HG03135 (cell line): Measurements from ENCODE around the gene ENPP5.

Experiments
- ATAC-seq: cut with Tn5 transposase; IDR thresholded peaks from one replicate; pipeline ENCODE4 v1.9.1; 2021; ENCODE audit warnings: mild to moderate bottlenecking, moderate library complexity; ENCODE audit not compliant: unreplicated experiment

The ENPP5 gene, protein sequence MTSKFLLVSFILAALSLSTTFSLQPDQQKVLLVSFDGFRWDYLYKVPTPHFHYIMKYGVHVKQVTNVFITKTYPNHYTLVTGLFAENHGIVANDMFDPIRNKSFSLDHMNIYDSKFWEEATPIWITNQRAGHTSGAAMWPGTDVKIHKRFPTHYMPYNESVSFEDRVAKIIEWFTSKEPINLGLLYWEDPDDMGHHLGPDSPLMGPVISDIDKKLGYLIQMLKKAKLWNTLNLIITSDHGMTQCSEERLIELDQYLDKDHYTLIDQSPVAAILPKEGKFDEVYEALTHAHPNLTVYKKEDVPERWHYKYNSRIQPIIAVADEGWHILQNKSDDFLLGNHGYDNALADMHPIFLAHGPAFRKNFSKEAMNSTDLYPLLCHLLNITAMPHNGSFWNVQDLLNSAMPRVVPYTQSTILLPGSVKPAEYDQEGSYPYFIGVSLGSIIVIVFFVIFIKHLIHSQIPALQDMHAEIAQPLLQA

GRCh38 chr6:46170357-46171289 is at the start of gene ENPP5:
TSS of gene ENPP5 (minus strand) at chr6:46170980. CDS start at chr6:46168262, 2,718 bp downstream.
- peak; percentile 83 for ATAC-seq

GRCh38 chr6:46219661-46220060 is 48.9 kb upstream of the ENPP5 start:
- no peak for ATAC-seq

- ATAC-seq = no peak
Observed at GRCh38 chr6:46218457-46218856, 47.7 kb upstream of the ENPP5 start.

GRCh38 chr6:46217671-46218131 is 46.9 kb upstream of the ENPP5 start:
- ATAC-seq = peak; percentile 54

- no peak for ATAC-seq
Observed at GRCh38 chr6:46216879-46217278, 46.1 kb upstream of the ENPP5 start.

GRCh38 chr6:46215777-46216176 is 45.0 kb upstream of the ENPP5 start:
- ATAC-seq = no peak

DNA sequence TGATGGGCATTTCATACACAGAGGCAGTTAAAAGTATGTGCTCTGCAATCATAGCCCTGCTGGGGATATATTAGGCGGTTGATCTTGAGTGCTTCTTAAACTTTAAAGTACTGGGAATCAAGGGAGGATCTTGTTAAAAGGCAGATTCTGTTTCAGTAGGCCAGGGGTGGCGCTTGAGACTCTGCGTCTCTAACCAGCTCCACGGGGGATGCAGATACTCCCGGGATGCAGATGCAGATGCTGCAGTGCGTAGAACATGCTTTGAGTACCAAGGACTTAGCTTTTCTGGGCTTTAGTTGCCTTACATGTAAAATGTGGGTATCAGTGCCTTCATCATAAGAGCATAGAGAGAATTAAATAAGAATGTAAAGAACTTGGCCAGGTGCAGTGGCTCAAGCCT is 44.4 kb upstream of the ENPP5 start:
- ATAC-seq = no peak

- no peak for ATAC-seq
Observed at GRCh38 chr6:46211917-46212316, 41.1 kb upstream of the ENPP5 start.

DNA sequence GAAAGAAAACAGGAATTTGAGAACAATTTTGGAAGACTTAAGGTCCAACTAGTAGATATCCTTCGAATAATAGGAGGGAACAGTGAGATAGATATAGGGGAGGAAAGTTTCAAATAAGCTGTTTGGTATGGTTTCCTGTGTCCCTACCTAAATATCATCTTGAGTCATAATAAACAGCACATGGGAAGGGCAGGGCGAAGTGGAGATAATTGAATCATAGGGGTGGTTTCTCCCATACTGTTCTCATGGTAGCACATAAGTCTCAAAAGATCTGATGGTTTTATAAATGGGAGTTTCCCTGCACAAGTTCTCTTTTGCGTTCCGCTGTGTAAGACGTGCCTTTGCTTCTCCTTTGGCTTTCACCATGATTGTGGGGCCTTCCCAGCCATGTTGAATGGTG is 39.5 kb upstream of the ENPP5 start:
- ATAC-seq = no peak

- no peak for ATAC-seq
Observed at GRCh38 chr6:46208303-46208702, 37.5 kb upstream of the ENPP5 start.

DNA sequence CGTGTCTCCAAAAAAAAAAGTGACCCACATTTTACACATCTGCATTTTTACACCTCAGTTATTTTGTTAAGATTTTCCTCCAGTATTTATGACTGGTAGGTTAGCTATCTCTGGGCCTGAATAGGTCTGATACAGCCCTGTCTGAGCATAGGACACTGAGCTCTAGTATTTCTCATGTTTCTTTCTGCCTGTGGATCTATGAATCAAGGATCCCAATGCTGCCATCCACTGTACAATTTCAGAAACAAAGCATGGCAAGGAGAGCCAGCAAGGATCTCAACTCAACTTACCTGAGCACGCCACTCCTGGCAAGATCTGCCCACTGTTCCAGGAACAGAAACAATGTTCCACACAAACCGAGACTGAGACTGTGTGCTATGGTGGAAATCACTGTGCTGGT is 36.4 kb upstream of the ENPP5 start:
- no peak for ATAC-seq

DNA sequence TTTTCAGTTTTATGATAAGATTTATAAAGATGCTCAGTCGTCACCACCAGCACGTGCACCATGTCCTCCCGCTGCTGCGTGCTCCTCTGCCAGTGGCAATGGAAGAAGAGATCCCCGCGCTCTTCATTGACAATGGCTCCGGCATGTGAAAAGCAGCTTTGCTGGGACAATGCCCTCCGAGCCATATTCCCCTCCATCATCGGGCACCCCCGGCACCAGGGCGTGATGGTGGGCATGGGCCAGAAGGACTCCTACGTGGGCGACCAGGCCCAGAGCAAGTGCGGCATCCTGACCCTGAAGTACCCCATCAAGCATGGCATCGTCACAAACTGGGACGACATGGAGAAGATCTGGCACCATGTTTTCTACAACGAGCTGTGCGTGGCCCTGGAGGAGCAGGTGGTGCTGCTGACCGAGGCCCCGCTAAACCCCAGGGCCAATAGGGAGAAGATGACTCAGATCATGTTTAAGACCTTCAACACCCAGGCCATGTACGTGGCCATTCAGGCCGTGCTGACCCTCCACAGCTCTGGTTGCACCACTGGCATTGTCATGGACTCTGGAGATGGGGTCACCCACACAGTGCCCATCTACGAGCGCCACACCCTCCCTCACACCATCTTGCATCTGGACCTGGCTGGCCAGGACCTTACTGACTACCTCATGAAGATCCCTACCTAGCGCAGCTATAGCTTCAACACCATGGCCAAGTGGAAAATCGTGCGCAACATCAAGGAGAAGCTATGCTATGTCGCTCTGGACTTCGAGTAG is 34.3 kb upstream of the ENPP5 start:
- ATAC-seq = no peak

- ATAC-seq = no peak
Observed at GRCh38 chr6:46203391-46204177, 32.8 kb upstream of the ENPP5 start.

DNA sequence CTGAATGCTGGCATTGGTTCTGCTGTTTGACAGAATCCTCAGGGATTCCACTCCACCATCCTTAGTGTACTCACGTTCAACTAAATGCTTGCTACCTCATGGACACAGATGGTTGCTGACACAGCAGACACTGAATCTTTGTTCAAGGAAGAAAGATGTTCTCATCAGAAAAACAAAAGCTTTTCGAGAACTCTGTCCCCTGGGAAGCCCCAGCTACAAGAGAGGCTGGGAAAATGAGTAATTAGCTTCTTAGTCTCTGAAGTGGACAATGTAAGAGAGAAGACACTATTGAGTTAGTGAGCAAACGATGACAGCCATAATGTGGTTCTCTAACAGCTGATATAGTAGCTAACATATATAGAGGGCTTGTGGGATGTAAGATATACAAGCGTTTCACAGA is 30.9 kb upstream of the ENPP5 start:
- ATAC-seq = no peak

- ATAC-seq = no peak
Observed at GRCh38 chr6:46199387-46199786, 28.6 kb upstream of the ENPP5 start.

DNA sequence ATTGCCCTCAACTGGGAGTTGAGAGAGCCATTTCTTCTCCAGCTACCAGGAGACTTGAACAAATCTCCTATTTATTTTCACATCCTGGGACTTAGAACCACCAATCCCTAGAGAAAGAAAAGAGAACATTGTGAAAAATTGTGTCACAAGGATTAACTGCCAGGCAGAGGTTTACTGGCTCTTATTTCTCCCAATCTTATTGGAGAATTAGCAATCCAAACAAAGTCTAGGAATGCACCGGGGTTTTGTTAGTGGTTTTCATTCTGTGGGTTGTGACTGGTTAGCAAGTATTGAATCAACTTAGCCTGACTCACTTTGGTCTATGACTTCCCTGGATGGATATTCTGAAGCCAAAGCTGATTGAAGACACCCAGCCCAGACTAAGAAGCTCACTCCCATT is 21.2 kb upstream of the ENPP5 start:
- no peak for ATAC-seq

GRCh38 chr6:46190889-46191288 is 20.1 kb upstream of the ENPP5 start:
- ATAC-seq = no peak

GRCh38 chr6:46189726-46190125 is 18.9 kb upstream of the ENPP5 start:
- no peak for ATAC-seq

GRCh38 chr6:46186583-46186982 is 15.8 kb upstream of the ENPP5 start:
- ATAC-seq = no peak

DNA sequence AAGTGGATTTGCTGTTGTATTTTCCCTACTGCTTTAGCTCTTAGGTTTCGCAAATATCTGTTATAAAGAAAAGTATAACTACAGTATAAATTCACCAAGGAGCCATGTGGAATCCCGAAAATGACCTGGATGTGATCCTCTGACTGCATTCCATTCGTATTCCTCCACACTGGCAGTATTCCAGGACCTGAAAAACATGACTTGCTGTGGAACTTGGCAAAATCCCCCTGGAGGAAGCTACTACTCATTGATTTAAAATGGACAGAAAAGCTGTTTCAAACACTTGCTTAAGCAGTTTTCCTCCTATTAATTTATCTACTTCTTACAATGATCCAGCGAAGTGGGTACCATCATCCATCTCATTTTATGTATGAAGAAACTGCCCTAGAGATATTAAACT is 13.3 kb upstream of the ENPP5 start:
- ATAC-seq = no peak
